HepG2 (cell line): ENCODE data around the gene HNRNPF. TPM values are rescaled to one million over a fixed set of nuclear protein-coding genes. Genes with fewer than 3 reads are reported as not detected.

ENCODE experiments used
- IRF2 ChIP-seq: IDR thresholded peaks from 2 replicates; pipeline ENCODE4 v1.6.1; 2018; ENCODE audit warnings: missing genetic modification reagents, missing compliant biosample characterization
- KDM2A ChIP-seq: sonication (generic); formaldehyde crosslinking; IDR thresholded peaks from 2 replicates; pipeline ENCODE4 v1.4.0; 2020; ENCODE audit warnings: low read depth, missing genetic modification reagents, borderline replicate concordance
- KLF15 ChIP-seq: sonication (generic); formaldehyde crosslinking; IDR thresholded peaks from 2 replicates; pipeline ENCODE4 v1.8.1; 2023; ENCODE audit warnings: borderline replicate concordance, mild to moderate bottlenecking, inconsistent platforms, missing genetic modification reagents, mixed read lengths
- MTF2 ChIP-seq: sonication (generic); formaldehyde crosslinking; IDR thresholded peaks from 2 replicates; pipeline ENCODE4 v1.5.0; 2020; ENCODE audit warnings: missing genetic modification reagents, borderline replicate concordance
- NFE2 ChIP-seq: sonication (generic); formaldehyde crosslinking; IDR thresholded peaks from 2 replicates; pipeline ENCODE4 v1.4.0; 2020; ENCODE audit warnings: missing genetic modification reagents
- PAX8 ChIP-seq: sonication (generic); formaldehyde crosslinking; IDR thresholded peaks from 2 replicates; pipeline ENCODE4 v1.8.0; 2022; ENCODE audit warnings: mild to moderate bottlenecking, missing genetic modification reagents, borderline replicate concordance
- PLSCR1 ChIP-seq: sonication (generic); formaldehyde crosslinking; IDR thresholded peaks from 2 replicates; pipeline ENCODE4 v1.5.0; 2020; ENCODE audit warnings: missing genetic modification reagents, mild to moderate bottlenecking, borderline replicate concordance
- SCMH1 ChIP-seq: sonication (generic); formaldehyde crosslinking; IDR thresholded peaks from 2 replicates; pipeline ENCODE4 v1.9.0; 2021; ENCODE audit warnings: missing genetic modification reagents, mild to moderate bottlenecking, borderline replicate concordance
- STAG1 ChIP-seq: sonication (generic); formaldehyde crosslinking; IDR thresholded peaks from 2 replicates; pipeline ENCODE4 v1.4.0; 2020; ENCODE audit warnings: missing genetic modification reagents
- THYN1 ChIP-seq: sonication (generic); formaldehyde crosslinking; IDR thresholded peaks from 2 replicates; pipeline ENCODE4 v1.8.1; 2023; ENCODE audit warnings: low read depth, mild to moderate bottlenecking, moderate library complexity, missing genetic modification reagents, borderline replicate concordance
- ZNF101 ChIP-seq: sonication (generic); formaldehyde crosslinking; IDR thresholded peaks from 2 replicates; pipeline ENCODE4 v1.4.0; 2020; ENCODE audit warnings: mild to moderate bottlenecking, low read depth, missing genetic modification reagents, borderline replicate concordance
- ZNF496 ChIP-seq: sonication (generic); formaldehyde crosslinking; IDR thresholded peaks from 2 replicates; pipeline ENCODE4 v1.8.1; 2023; ENCODE audit warnings: mild to moderate bottlenecking, moderate library complexity, missing genetic modification reagents; ENCODE audit not compliant: insufficient replicate concordance
- ZNF562 ChIP-seq: sonication (generic); formaldehyde crosslinking; IDR thresholded peaks from 2 replicates; pipeline ENCODE4 v1.8.0; 2022; ENCODE audit warnings: missing genetic modification reagents, borderline replicate concordance
- ZNF589 ChIP-seq: sonication (generic); formaldehyde crosslinking; conservative IDR thresholded peaks from 2 replicates; pipeline ENCODE4 v1.8.0; 2022; ENCODE audit warnings: mild to moderate bottlenecking, moderate library complexity, missing genetic modification reagents
- polyA plus RNA-seq, 8 experiments: library from polyadenylated mRNA; depleted of rRNA in 3 of 8; stranded (reverse) in 7 of 8; unstranded in 1 of 8; fragments of >200 nt; fragmentation: Illumina TruSeq in 4 of 8; extraction: Trizol in 4 of 8; gene quantifications; 2 replicates each; pipeline versions ENCODE4 v1.2.1 to v1.2.3, GENCODE V29; 2011 to 2016; ENCODE audit warnings: low read depth in 4 of 8, missing spikeins in 1 of 8, mixed read lengths in 1 of 8; ENCODE audit not compliant: insufficient read depth in 1 of 8
- total RNA-seq, 5 experiments: library from RNA; depleted of rRNA; stranded (reverse); fragments of >200 nt; fragmentation: Illumina TruSeq; extraction: Trizol; gene quantifications; 2 replicates each; pipeline ENCODE4 v1.2.3, GENCODE V29; 2016; ENCODE audit warnings: low read depth in 1 of 5
- TF ChIP-seq, protein P1 (sequence below): sonication (generic); formaldehyde crosslinking; IDR thresholded peaks from one replicate; pipeline ENCODE4 v1.5.1; 2020; ENCODE audit warnings: mild to moderate bottlenecking, missing genetic modification reagents; ENCODE audit errors: not compliant biosample characterization
- TF ChIP-seq, protein P2 (sequence below): sonication (generic); formaldehyde crosslinking; IDR thresholded peaks from 2 replicates; pipeline ENCODE4 v1.4.0; 2020; ENCODE audit warnings: missing genetic modification reagents, mild to moderate bottlenecking, borderline replicate concordance

The HNRNPF gene
- total and polyA plus RNA-seq, 2 of the 13 experiments (the other 11 are each of a cell fraction or from before 2014, with no cell fraction given) = 166 to 308 TPM

GRCh38 chr10:43348511-43349312, 60.3 kb downstream of the HNRNPF start (continued):
- TF ChIP-seq, protein P1, sequence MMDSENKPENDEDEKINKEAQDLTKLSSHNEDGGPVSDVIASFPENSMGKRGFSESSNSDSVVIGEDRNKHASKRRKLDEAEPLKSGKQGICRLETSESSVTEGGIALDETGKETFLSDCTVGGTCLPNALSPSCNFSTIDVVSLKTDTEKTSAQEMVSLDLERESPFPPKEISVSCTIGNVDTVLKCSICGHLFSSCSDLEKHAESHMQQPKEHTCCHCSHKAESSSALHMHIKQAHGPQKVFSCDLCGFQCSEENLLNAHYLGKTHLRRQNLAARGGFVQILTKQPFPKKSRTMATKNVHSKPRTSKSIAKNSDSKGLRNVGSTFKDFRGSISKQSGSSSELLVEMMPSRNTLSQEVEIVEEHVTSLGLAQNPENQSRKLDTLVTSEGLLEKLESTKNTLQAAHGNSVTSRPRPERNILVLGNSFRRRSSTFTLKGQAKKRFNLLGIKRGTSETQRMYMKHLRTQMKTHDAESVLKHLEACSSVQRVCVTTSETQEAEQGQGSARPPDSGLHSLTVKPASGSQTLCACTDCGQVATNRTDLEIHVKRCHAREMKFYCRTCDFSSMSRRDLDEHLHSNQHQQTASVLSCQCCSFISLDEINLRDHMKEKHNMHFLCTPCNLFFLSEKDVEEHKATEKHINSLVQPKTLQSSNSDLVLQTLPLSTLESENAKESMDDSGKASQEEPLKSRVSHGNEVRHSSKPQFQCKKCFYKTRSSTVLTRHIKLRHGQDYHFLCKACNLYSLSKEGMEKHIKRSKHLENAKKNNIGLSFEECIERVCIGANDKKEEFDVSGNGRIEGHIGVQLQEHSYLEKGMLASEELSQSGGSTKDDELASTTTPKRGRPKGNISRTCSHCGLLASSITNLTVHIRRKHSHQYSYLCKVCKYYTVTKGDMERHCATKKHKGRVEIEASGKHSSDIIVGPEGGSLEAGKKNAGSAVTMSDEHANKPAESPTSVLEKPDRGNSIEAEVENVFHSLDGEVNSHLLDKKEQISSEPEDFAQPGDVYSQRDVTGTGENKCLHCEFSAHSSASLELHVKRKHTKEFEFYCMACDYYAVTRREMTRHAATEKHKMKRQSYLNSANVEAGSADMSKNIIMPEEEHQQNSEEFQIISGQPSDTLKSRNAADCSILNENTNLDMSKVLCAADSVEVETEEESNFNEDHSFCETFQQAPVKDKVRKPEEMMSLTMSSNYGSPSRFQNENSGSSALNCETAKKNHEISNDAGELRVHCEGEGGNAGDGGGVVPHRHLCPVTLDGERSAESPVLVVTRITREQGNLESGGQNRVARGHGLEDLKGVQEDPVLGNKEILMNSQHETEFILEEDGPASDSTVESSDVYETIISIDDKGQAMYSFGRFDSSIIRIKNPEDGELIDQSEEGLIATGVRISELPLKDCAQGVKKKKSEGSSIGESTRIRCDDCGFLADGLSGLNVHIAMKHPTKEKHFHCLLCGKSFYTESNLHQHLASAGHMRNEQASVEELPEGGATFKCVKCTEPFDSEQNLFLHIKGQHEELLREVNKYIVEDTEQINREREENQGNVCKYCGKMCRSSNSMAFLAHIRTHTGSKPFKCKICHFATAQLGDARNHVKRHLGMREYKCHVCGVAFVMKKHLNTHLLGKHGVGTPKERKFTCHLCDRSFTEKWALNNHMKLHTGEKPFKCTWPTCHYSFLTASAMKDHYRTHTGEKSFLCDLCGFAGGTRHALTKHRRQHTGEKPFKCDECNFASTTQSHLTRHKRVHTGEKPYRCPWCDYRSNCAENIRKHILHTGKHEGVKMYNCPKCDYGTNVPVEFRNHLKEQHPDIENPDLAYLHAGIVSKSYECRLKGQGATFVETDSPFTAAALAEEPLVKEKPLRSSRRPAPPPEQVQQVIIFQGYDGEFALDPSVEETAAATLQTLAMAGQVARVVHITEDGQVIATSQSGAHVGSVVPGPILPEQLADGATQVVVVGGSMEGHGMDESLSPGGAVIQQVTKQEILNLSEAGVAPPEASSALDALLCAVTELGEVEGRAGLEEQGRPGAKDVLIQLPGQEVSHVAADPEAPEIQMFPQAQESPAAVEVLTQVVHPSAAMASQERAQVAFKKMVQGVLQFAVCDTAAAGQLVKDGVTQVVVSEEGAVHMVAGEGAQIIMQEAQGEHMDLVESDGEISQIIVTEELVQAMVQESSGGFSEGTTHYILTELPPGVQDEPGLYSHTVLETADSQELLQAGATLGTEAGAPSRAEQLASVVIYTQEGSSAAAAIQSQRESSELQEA (CRISPR knock-in tag) = no peak
- TF ChIP-seq ZNF101 (CRISPR knock-in tag) (no peak), ZNF589 (no peak), SCMH1 (CRISPR knock-in tag) (no peak), NFE2 (CRISPR knock-in tag) (no peak), THYN1 (CRISPR knock-in tag) (no peak), KDM2A (no peak), ZNF496 (CRISPR knock-in tag) (no peak), KLF15 (CRISPR knock-in tag) (no peak), IRF2 (CRISPR knock-in tag) (peak; percentile 42; the same call in 1 of the 2 replicates), PLSCR1 (CRISPR knock-in tag) (no peak), MTF2 (peak; percentile 32; the same call in 1 of the 2 replicates), STAG1 (CRISPR knock-in tag) (peak; percentile 92), ZNF562 (CRISPR knock-in tag) (no peak), PAX8 (CRISPR knock-in tag) (no peak)
- TF ChIP-seq, protein P2, sequence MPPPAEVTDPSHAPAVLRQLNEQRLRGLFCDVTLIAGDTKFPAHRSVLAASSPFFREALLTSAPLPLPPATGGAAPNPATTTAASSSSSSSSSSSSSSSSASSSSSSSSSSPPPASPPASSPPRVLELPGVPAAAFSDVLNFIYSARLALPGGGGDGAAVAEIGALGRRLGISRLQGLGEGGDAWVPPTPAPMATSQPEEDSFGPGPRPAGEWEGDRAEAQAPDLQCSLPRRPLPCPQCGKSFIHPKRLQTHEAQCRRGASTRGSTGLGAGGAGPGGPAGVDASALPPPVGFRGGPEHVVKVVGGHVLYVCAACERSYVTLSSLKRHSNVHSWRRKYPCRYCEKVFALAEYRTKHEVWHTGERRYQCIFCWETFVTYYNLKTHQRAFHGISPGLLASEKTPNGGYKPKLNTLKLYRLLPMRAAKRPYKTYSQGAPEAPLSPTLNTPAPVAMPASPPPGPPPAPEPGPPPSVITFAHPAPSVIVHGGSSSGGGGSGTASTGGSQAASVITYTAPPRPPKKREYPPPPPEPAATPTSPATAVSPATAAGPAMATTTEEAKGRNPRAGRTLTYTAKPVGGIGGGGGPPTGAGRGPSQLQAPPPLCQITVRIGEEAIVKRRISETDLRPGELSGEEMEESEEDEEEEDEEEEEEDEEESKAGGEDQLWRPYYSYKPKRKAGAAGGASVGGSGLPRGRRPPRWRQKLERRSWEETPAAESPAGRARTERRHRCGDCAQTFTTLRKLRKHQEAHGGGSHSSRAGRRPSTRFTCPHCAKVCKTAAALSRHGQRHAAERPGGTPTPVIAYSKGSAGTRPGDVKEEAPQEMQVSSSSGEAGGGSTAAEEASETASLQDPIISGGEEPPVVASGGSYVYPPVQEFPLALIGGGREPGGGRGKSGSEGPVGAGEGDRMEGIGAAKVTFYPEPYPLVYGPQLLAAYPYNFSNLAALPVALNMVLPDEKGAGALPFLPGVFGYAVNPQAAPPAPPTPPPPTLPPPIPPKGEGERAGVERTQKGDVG (CRISPR knock-in tag) = no peak
